Vagina (tissue), 2 donors: Measurements from ENCODE around the gene CHST11.

Experiments used
- POLR2A ChIP-seq, 2 donors: fragments of 450-650 bp; IDR thresholded peaks; one replicate each; pipeline ENCODE4 v1.6.1; 2017; ENCODE audit warnings: antibody characterized with exemption in 2 of 2, mild to moderate bottlenecking in 2 of 2, moderate library complexity in 2 of 2
- TF ChIP-seq, protein P1 (sequence below), 3 experiments: fragments of 450-650 bp in 2 of 3; fragments of 200-600 bp in 1 of 3; sonication (generic) in 1 of 3; IDR thresholded peaks; one replicate each; pipeline ENCODE4 v1.5.1; 2017 to 2019; ENCODE audit warnings: antibody characterized with exemption in 3 of 3, mild to moderate bottlenecking in 2 of 3, moderate library complexity in 2 of 3

DNA sequence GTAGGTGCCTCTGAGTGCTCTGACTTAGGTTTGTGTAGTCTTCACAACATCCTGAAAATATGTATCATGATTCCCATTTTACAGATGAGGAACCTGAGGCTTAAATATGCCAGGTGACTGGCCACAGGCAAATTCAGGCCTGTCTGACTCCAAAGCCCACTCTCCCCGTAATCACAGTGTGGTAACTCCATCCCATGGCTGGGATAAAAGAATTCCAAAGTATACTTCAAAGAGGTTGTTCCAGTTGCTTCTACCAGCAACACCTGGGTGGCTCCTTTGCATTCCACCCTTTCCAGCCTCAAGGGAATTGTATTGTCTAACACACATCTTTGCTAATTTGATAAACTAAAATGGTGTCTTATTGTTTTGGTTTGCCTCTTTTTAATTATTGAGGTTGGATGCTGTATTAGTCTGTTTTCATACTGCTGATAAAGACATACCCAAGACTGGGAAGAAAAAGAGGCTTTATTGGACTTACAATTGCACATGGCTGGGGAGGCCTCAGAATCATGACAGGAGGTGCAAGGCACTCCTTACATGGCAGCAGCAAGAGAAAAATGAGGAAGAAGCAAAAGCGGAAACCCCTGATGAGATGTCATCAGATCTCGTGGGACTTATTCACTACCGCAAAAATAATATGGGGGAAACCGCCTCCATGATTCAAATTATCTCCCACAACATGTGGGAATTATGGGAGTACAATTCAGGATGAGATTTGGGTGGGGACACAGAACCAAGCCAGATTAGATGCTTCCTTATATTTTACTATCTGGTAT is 9.9 kb upstream of the CHST11 start:
- TF ChIP-seq, protein P1, sequence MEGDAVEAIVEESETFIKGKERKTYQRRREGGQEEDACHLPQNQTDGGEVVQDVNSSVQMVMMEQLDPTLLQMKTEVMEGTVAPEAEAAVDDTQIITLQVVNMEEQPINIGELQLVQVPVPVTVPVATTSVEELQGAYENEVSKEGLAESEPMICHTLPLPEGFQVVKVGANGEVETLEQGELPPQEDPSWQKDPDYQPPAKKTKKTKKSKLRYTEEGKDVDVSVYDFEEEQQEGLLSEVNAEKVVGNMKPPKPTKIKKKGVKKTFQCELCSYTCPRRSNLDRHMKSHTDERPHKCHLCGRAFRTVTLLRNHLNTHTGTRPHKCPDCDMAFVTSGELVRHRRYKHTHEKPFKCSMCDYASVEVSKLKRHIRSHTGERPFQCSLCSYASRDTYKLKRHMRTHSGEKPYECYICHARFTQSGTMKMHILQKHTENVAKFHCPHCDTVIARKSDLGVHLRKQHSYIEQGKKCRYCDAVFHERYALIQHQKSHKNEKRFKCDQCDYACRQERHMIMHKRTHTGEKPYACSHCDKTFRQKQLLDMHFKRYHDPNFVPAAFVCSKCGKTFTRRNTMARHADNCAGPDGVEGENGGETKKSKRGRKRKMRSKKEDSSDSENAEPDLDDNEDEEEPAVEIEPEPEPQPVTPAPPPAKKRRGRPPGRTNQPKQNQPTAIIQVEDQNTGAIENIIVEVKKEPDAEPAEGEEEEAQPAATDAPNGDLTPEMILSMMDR (IDR thresholded peaks at IDR 0.05) = no peak
- no peak for TF ChIP-seq POLR2A (IDR thresholded peaks at IDR 0.05)
